NT2/D1 (cell line): Measurements from ENCODE around the gene PDZD4.

Experiments
- SUZ12 ChIP-seq: IDR thresholded peaks from 2 replicates; pipeline ENCODE4 v1.6.1; 2011; ENCODE audit not compliant: insufficient read length, insufficient read depth; ENCODE audit errors: extremely low read depth
- ZNF274 ChIP-seq: IDR thresholded peaks from 2 replicates; pipeline ENCODE4 v1.6.1; 2011; ENCODE audit warnings: mild to moderate bottlenecking, low read depth, low read length

GRCh38 chrX:153853180-153853901 is 23.0 kb upstream of the PDZD4 start:
- TF ChIP-seq ZNF274 (no peak), SUZ12 (no peak)
